ACC112 (cell line): ENCODE data around the gene WRAP73.
"Not testable (repeated sequence)": the region's sequence is repeated elsewhere in the genome, so short reads cannot be mapped to it uniquely, and the experiment has no call there.

ENCODE experiments used
- H2AFZ ChIP-seq: fragments of 200-600 bp; sonication (generic); one replicate; pipeline ENCODE4 v1.6.0; 2017; ENCODE audit warnings: antibody characterized with exemption, low read length; ENCODE audit not compliant: unreplicated experiment
- H3K27ac ChIP-seq: fragments of 200-600 bp; sonication (generic); 2 replicates; pipeline ENCODE4 v1.5.1; 2014; ENCODE audit warnings: low read depth, mild to moderate bottlenecking, antibody characterized with exemption, low read length, moderate library complexity
- H3K27me3 ChIP-seq: fragments of 200-600 bp; sonication (generic); 2 replicates; pipeline ENCODE4 v1.6.1; 2014; ENCODE audit warnings: mild to moderate bottlenecking, antibody characterized with exemption, low read length, moderate library complexity, mixed read lengths; ENCODE audit not compliant: insufficient read depth
- H3K36me3 ChIP-seq: fragments of 200-600 bp; sonication (generic); 2 replicates; pipeline ENCODE4 v1.6.1; 2016; ENCODE audit warnings: mild to moderate bottlenecking, antibody characterized with exemption, low read length, moderate library complexity, mixed read lengths; ENCODE audit not compliant: insufficient read depth
- H3K4me1 ChIP-seq: fragments of 200-600 bp; sonication (generic); one replicate; pipeline ENCODE4 v1.6.1; 2016; ENCODE audit warnings: low read length, mixed read lengths; ENCODE audit not compliant: insufficient read depth, unreplicated experiment, control insufficient read depth
- H3K4me3 ChIP-seq: fragments of 200-600 bp; sonication (generic); 2 replicates; pipeline ENCODE4 v1.5.1; 2014; ENCODE audit warnings: mild to moderate bottlenecking, low read depth, low read length
- H3K79me2 ChIP-seq: fragments of 200-600 bp; sonication (generic); one replicate; pipeline ENCODE4 v1.6.0; 2016; ENCODE audit warnings: low read length; ENCODE audit not compliant: control insufficient read depth, unreplicated experiment, insufficient read depth

Gene WRAP73

GRCh38 chr1:3628445-3628844, 21.5 kb downstream of the WRAP73 start:
- Histone ChIP-seq H3K4me1 (peaks cover 11% of the 10 kb centered on the region), H3K27ac (no peak overlapping the region), H3K27me3 (no peaks in the 10 kb centered on the region), H2AFZ (no peak overlapping the region), H3K4me3 (no peak overlapping the region), H3K36me3 (0 out of 2 replicates have a peak, but pooled peaks cover 4% of the 10 kb centered on the region), H3K79me2 (no peaks in the 10 kb centered on the region)

- no peaks in the 10 kb centered on the region for H3K79me2 ChIP-seq
- no peak overlapping the region for H3K27ac ChIP-seq
- peaks cover 17% of the 10 kb centered on the region for H3K4me1 ChIP-seq
- H3K4me3 ChIP-seq, result no peak overlapping the region
- no peak overlapping the region for H2AFZ ChIP-seq
- 0 out of 2 replicates have a peak, but pooled peaks cover 4% of the 10 kb centered on the region for H3K36me3 ChIP-seq
- no peaks in the 10 kb centered on the region for H3K27me3 ChIP-seq
Measured at GRCh38 chr1:3627515-3628253, 22.2 kb downstream of the WRAP73 start.

GRCh38 chr1:3626025-3626424, 23.9 kb downstream of the WRAP73 start:
- H3K36me3 ChIP-seq, result 0 out of 2 replicates have a peak, but pooled peaks cover 4% of the 10 kb centered on the region
- peak overlapping the region; percentile 99 for H3K4me3 ChIP-seq
- H3K4me1 ChIP-seq, result peaks cover 17% of the 10 kb centered on the region
- H3K79me2 ChIP-seq, result no peaks in the 10 kb centered on the region
- no peak overlapping the region for H3K27ac ChIP-seq
- H2AFZ ChIP-seq, result no peak overlapping the region
- H3K27me3 ChIP-seq, result no peaks in the 10 kb centered on the region

GRCh38 chr1:3625151-3625907, 24.6 kb downstream of the WRAP73 start:
- H3K4me1 ChIP-seq, result peaks cover 17% of the 10 kb centered on the region
- H3K36me3 ChIP-seq, result 0 out of 2 replicates have a peak, but pooled peaks cover 4% of the 10 kb centered on the region
- H2AFZ ChIP-seq, result no peak overlapping the region
- peak overlapping the region; percentile 99 for H3K4me3 ChIP-seq
- H3K79me2 ChIP-seq, result no peaks in the 10 kb centered on the region
- H3K27ac ChIP-seq, result no peak overlapping the region
- no peaks in the 10 kb centered on the region for H3K27me3 ChIP-seq

- Histone ChIP-seq H3K4me3 (peak within 1 kb of the TSS; percentile 99), H3K36me3 (0 out of 2 replicates have a peak, but pooled peaks cover 4% of the 10 kb centered on the region), H2AFZ (peak within 1 kb of the TSS; percentile 98), H3K4me1 (peaks cover 14% of the 10 kb centered on the region), H3K79me2 (no peaks in the 10 kb centered on the region), H3K27ac (no peak within 1 kb of the TSS), H3K27me3 (no peaks in the 10 kb centered on the region)
Measured at GRCh38 chr1:3624200-3625136, 25.4 kb downstream of the WRAP73 start, which contains the start of gene TPRG1L. TSS of gene TPRG1L (plus strand) at chr1:3625015. CDS start at chr1:3625073, 58 bp downstream.

- Histone ChIP-seq H3K36me3 (no peaks in the 10 kb centered on the region), H3K4me3 (peak overlapping the region; percentile 99), H2AFZ (peak overlapping the region; percentile 98), H3K4me1 (peaks cover 14% of the 10 kb centered on the region), H3K79me2 (no peaks in the 10 kb centered on the region), H3K27me3 (no peaks in the 10 kb centered on the region), H3K27ac (no peak overlapping the region)
Measured at GRCh38 chr1:3623441-3624199, 26.3 kb downstream of the WRAP73 start.

GRCh38 chr1:3622102-3622501, 27.8 kb downstream of the WRAP73 start:
- peaks cover 14% of the 10 kb centered on the region for H3K4me1 ChIP-seq
- H2AFZ ChIP-seq, result not testable (repeated sequence)

GRCh38 chr1:3621151-3621671, 28.7 kb downstream of the WRAP73 start:
- H3K4me1 ChIP-seq, result peaks cover 14% of the 10 kb centered on the region
- H3K27ac ChIP-seq, H2AFZ ChIP-seq, H3K79me2 ChIP-seq, H3K36me3 ChIP-seq, H3K4me3 ChIP-seq, H3K27me3 ChIP-seq: not testable (repeated sequence)

More at GRCh38 chr1:3622102-3622501, 27.8 kb downstream of the WRAP73 start:
- H3K4me3 ChIP-seq, H3K79me2 ChIP-seq, H3K27ac ChIP-seq, H3K36me3 ChIP-seq, H3K27me3 ChIP-seq: not testable (repeated sequence)

- Histone ChIP-seq H3K79me2 (no peaks in the 10 kb centered on the region), H3K27ac (no peak overlapping the region), H3K36me3 (no peaks in the 10 kb centered on the region), H3K27me3 (no peaks in the 10 kb centered on the region), H2AFZ (no peak overlapping the region), H3K4me1 (peaks cover 9% of the 10 kb centered on the region), H3K4me3 (no peak overlapping the region)
Measured at GRCh38 chr1:3620708-3621107, 29.2 kb downstream of the WRAP73 start.
